GM19238 (cell line): Measurements from ENCODE around the gene ATP10B.

Experiments used
- DNase-seq: peaks from one replicate; pipeline ENCODE4 v3.0.0; 2011; ENCODE audit warnings: low spot score; ENCODE audit not compliant: insufficient read length

The ATP10B gene

DNA sequence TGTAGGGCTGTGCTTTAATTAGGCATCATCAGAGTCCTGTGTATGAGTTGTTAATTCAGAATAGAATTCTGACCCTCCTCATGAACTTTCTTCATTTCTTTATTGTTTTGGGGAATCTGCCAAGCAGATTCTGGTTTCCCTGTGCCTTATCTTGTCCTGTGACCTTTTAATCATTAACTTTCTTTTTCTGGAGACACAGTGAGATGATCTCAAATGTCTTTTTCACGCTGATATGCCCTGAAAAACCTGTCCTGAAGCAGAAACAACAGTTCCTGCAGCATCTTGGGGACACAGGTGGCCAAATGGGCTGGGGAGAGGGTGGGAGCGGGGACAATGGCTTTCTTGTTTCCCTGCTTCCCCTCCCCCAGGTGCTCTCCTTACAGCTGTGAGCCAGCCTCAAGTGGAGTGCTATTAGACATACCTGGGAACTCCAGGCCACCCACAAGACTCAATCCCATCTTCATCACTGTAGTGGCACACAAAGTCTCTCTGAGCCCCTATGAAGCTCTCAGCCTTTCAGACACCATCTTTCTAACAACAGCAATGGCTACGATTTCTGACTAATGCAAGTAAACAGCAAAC lies 213.8 kb downstream of the ATP10B start:
- no peak for DNase-seq

- no peak for DNase-seq
These were observed 214.5 kb downstream of the ATP10B start for GRCh38 chr5:160637357-160638090.

- DNase-seq = no peak
These were observed 216.3 kb downstream of the ATP10B start for GRCh38 chr5:160635663-160636062.

GRCh38 chr5:160635046-160635445 lies 217.0 kb downstream of the ATP10B start:
- DNase-seq = no peak

DNA sequence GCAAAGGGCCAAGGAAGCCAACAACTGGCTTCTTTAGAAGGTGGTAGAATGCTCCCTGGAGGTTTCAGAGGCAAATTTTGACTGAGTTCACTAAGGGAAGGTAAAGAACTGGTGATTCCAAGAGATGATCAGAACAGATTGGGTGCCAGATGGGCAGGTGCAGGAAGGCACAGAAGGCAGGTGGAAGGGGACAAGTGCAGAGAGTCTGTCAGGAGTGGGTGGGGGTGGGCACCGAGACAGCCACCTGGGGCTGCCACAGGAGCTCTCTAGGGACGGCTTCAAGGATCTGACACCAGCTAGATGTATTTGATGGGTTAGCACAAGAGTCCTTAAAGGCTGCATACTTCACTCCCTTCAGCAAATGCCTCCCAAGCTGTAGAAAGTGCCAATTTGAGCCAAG lies 223.0 kb downstream of the ATP10B start:
- no peak for DNase-seq

DNA sequence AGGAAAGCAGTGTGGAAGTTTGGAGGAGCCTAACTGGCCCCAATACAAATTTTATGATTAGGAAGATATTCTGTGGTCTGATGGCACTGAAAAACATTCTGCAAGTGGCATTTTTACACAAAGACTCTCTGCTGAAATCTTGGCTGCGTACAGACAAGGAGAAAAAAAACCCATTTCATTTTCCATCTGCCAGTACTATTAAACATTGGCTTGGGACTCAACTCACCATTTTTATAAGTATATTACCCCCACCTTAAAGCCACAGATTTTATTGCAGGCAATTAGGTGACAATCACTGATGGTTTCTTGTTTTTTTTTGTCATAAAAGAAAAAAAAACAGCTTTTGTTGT lies 223.4 kb downstream of the ATP10B start:
- no peak for DNase-seq

DNA sequence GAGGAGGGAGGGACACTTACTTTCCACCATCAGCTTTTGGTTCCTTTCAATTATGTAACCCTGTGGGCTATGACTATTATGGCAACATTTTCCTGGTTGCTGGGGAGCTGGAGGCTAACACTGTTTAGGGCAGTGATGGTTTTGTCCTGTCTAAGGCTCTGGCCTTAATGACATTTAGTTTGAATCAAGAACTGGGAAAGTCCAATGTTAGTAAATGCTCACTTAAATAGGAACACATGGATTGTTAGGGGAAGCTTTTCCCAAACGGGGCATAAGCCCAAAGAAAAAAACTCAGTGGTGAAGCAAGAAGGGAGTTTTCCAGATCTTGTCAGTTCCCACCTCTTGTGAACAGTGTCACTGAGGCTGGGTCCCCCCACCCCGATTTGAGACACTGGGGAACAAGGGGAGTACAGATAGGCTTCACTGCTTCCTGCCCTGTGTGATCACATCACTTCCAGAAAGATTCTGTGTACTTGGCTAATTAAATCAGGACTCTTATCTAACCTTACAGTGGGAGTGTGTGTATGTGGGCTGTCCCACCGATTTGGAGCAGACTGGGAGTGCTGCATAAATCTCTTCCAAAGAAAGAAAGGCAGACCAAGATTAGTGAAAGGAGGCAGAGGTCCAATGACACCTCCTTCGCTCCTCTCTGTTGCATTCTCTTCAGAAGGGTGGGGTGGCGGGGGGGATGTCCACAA lies 223.9 kb downstream of the ATP10B start:
- DNase-seq = no peak

DNA sequence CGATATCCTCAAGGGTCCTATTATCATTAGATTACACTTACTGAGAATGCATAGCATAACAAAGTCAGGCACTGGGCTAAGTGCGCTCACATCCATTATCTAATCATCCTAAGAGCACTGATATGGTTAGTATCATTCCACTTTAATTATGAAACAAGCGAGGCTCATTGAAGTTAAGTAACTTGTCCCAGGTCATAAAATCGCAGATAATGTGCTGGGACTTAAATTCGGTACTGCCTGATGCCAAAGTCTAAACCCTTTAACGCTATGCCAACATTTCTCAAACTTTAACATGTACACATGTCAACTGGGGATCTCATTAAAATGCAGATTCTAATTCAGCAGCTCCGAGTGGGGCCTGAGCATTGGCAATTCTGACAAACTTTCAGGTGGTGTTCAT lies 225.7 kb downstream of the ATP10B start:
- no peak for DNase-seq

DNA sequence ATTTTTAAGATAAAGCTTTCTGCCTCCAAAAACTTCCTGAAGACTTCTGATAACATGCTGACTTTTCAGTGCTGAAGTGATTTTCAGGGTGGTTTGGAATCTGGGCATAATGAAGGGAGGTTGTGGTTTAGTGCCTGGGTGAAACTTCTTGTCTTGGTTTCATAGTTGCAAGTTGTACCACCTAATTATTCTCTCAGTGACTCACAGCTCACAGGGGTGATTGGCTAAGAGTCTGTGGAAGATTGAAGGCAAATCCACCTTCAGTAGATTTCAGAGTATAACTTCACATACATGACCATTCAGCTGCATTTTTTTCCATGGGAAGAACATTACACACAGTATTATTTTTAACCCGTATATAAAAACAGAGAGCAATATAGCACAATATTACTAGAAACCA lies 230.5 kb downstream of the ATP10B start:
- no peak for DNase-seq

DNA sequence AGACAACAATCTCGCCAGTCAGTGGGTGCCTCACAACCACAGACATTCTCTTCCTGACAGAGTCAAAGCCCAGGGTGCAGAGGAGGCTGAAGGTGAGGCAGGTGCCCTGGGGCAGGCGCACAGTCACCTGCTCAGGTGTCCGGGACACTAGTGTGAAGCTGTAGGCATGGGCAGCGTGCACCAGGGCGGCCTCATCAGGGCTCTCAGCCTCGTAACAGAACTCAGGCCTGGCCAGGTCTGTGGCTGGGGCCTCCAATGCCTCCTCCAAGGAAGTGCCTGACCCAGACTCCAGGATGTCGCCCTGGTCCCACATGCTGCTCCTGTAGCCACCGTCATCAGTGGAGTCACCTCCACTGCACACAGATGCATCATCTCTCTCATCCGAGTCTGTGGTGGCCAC lies 231.6 kb downstream of the ATP10B start:
- DNase-seq = no peak

DNA sequence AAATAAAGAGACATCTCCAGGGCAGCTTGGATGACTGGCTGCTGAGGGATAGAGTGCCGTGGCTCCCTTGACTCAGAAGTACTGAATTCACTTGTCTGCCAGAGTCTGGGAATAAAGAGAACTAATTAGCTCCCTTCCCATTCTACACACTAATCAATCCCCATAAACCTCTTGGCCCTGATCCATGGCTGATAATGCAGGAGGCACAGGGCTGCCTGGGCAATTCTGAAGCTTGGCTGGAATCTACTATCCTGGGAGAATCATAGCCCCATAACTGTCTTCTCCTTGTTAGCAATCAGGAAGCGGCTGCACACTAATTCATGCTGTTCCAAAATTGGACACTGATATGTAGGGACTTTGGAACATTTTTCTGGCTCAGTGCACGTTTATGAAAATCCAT lies 232.6 kb downstream of the ATP10B start:
- DNase-seq = no peak

DNA sequence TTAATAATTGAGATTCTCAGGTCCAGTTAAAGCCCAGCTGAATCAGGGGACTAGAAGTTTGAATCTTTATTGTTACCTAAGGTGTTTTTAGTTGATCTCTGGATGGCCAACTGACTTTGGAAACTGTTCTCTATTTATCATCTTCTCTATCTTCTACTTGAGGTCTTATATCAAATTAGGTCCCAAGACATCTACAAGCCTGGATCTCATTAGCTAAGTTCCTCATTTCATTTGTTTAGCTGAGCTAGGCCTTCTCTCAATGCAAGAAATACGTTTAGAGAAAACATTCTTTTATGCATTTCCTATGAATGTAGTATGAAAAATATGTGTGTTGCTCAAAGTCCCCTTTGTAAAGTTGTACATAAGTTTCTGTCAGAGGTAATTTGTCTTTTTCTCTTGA lies 233.7 kb downstream of the ATP10B start:
- no peak for DNase-seq

GRCh38 chr5:160616712-160617497 lies 235.1 kb downstream of the ATP10B start:
- no peak for DNase-seq

DNA sequence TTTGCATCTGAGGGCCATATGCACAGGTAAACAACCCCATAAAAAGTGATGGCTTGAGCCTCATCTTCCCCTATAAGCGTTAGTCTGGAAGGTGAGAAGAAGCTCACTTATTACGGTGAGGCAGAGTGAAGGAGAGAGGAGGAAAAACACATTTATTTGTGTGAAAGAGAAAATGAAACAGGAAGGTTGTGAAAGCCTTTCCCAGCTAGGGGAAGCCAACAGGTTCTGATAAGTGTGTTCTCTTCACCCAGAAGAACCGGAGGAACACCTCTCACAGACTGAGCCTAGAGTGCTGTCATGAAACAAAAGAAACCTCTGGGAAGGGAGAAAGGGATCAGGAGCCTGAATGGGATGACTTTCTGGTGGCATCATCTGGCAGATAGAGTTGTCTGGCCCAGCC lies 237.9 kb downstream of the ATP10B start:
- DNase-seq = no peak

DNA sequence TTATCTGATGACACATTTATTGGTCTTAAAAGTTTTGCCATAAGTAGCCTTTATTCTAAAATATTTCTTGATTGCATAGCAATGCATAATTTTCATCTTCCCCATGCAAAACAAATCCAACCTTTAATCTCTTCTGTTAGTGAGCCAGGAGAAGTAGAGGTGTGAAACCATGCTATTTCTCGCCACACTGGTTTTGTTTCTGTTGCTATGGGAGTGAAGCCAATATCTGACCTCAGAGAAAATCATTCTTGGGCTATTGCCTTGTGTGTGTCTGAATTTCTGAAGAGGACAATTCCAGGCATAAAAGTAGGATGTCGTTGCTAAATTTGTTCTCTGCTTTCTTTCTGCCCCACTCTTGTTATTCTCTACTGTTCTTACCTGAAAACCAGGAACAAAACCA lies 246.7 kb downstream of the ATP10B start:
- no peak for DNase-seq

DNA sequence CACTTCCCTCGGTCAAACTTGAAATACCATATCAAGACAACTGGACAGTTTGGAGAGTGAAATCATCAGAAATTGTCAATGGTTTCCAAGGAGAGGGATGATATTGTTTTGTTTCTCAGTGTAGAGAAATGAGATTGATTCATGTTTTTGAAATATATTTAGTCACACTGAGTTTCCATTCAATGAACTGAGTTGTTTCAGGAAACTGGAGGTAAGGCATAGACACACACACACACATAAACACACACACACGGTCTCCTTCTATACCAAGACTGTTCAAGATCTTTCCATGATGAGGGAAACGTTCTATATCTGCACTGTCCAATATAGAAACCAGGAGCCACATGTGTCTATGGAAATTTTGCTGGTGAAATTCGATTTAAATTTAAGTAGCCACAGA lies 247.5 kb downstream of the ATP10B start:
- no peak for DNase-seq

GRCh38 chr5:160602744-160603143 lies 249.3 kb downstream of the ATP10B start:
- no peak for DNase-seq

DNA sequence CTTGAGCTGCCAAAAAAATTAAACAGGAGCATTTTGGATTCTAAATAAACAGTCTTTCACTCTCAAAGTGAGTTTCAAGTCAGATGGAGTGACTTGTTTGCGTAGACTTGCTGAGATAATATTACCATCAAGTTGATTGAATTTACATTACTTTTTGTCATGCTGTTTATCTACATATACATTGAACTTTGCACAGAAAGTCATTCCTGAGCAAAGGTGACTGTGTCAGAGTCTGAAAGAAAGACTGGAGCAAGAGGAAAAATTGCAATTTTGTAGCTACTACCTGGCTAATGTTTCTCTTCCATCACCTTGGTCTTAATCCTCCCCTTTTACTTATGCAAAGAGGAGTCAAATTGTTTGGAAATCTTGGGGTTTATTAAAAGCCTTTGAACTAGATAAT lies 251.0 kb downstream of the ATP10B start:
- no peak for DNase-seq

- no peak for DNase-seq
These were observed 278.7 kb downstream of the ATP10B start for GRCh38 chr5:160573318-160573717.

GRCh38 chr5:160567031-160567705 lies 284.8 kb downstream of the ATP10B start:
- DNase-seq = no peak

DNA sequence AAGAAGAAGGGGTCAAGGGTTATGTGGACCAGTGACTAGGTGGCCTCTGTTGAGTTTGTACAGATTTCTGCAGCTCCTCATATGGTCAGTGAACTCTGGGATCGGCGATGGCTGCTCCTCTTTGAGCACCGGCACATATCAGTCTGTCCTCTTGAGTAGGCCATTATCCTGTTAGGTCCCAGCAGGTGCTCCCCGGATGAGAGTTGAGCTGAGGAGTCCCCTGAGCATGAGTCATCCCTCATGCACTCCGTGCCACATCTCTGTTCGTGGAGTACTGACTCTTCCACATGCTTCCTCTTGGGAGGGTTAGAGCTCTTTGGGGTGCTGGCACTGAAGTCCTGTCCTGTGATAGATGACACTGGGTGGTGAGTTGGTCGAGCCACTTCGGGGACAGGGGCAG lies 286.6 kb downstream of the ATP10B start:
- no peak for DNase-seq

- DNase-seq = no peak
These were observed 295.2 kb downstream of the ATP10B start for GRCh38 chr5:160556846-160557245.
